ENCODE measurements around the gene SLC25A38. TPM values are rescaled to one million over a fixed set of nuclear protein-coding genes. Genes with fewer than 3 reads are reported as not detected.

SLC25A38 gene
- total and polyA plus RNA-seq, 10 of the 15 experiments (the other 5 are each of a cell fraction or from before 2014, with no cell fraction given), result 15.2 to 55.2 (median 39.2) TPM

GRCh38 chr3:39419742-39420315 lies 36.7 kb downstream of the SLC25A38 start (continued):
- TF ChIP-seq POU2F2 (IDR thresholded peaks at IDR 0.05; ENCODE audit: borderline replicate concordance, low read depth, low read length), result no peak

DNA sequence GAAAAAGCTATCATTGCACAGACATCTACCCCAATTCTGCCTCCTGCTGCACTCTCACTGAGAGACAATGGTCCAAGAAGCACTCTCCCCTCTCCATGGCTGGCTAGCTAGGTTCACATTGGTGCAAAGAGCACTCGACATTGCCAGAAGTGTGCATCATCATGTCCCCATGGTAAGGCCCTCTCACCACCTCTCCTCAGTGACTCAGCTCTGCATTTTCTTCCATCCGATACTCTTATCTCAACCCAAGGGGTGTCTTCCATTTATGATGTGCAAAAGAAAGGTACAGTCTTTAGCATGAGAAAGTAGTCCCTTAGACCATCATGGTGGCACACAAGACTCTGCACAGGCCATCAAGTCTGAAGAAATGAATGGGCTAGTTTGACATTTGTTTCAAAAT lies 37.4 kb downstream of the SLC25A38 start:
- DNase-seq (ENCODE audit: low read depth, low spot score), result no peak
- Histone ChIP-seq H3K27ac (ENCODE audit: control insufficient read depth, insufficient read depth) (no peak overlapping the region), H3K4me2 (ENCODE audit: control insufficient read depth, insufficient read depth) (no peak overlapping the region), H3K9me3 (replicated peaks; ENCODE audit: control insufficient read depth, insufficient read depth, low read length) (no peaks in the 10 kb centered on the region), H2AFZ (ENCODE audit: control insufficient read depth, low read depth, low read length) (no peak overlapping the region), H3K36me3 (ENCODE audit: control insufficient read depth in 2 of 2, insufficient read depth in 2 of 2, low read length in 1 of 2) (no peaks in the 10 kb centered on the region; a peak in 1 of 4 replicates), H3K27me3 (replicated peaks in 1 of 2; ENCODE audit: control insufficient read depth in 2 of 2, insufficient read depth in 2 of 2, low read length in 1 of 2) (no peaks in the 10 kb centered on the region), H3K4me3 (no peak overlapping the region), H3K9ac (ENCODE audit: control insufficient read depth, insufficient read depth, low read length) (no peak overlapping the region), H3K79me2 (ENCODE audit: control insufficient read depth, insufficient read depth, low read length) (no peaks in the 10 kb centered on the region), H3K4me1 (ENCODE audit: control insufficient read depth, insufficient read depth, low read length) (no peaks in the 10 kb centered on the region), H4K20me1 (ENCODE audit: control insufficient read depth, insufficient read depth) (no peaks in the 10 kb centered on the region)
- no peak for FAIRE-seq
- CTCF ChIA-PET, result interaction anchor here (2.9 kb wide), 1 partner anchor 26 kb away, joined by 12 read pairs; no protein-coding TSS in a partner anchor
- BruUV-seq (replicated peaks), result no TSS peak
- no peak for ATAC-seq
- intact Hi-C loops (cut with micrococcal nuclease; ENCODE audit: unreplicated experiment), result no loop called here
- POLR2A ChIA-PET, result no interaction called here
- SMC1A ChIA-PET (ENCODE audit: uncharacterized antibody, unreplicated experiment), result no interaction called here
- WGBS (ENCODE audit: insufficient coverage, insufficient replicate concordance, low lambda C conversion rate, missing lambda C conversion rate), result 79% methylated on average over 2 of the region's 2 CpGs
- TF ChIP-seq, protein P1, sequence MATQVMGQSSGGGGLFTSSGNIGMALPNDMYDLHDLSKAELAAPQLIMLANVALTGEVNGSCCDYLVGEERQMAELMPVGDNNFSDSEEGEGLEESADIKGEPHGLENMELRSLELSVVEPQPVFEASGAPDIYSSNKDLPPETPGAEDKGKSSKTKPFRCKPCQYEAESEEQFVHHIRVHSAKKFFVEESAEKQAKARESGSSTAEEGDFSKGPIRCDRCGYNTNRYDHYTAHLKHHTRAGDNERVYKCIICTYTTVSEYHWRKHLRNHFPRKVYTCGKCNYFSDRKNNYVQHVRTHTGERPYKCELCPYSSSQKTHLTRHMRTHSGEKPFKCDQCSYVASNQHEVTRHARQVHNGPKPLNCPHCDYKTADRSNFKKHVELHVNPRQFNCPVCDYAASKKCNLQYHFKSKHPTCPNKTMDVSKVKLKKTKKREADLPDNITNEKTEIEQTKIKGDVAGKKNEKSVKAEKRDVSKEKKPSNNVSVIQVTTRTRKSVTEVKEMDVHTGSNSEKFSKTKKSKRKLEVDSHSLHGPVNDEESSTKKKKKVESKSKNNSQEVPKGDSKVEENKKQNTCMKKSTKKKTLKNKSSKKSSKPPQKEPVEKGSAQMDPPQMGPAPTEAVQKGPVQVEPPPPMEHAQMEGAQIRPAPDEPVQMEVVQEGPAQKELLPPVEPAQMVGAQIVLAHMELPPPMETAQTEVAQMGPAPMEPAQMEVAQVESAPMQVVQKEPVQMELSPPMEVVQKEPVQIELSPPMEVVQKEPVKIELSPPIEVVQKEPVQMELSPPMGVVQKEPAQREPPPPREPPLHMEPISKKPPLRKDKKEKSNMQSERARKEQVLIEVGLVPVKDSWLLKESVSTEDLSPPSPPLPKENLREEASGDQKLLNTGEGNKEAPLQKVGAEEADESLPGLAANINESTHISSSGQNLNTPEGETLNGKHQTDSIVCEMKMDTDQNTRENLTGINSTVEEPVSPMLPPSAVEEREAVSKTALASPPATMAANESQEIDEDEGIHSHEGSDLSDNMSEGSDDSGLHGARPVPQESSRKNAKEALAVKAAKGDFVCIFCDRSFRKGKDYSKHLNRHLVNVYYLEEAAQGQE (IDR thresholded peaks at IDR 0.05; ENCODE audit: low read depth, low read length), result no peak
- no peak for TF ChIP-seq BACH1 (IDR thresholded peaks at IDR 0.05; ENCODE audit: borderline replicate concordance)
- TF ChIP-seq SP1 (IDR thresholded peaks at IDR 0.05; ENCODE audit: low read depth, low read length), result no peak
- TF ChIP-seq GATAD2B (conservative IDR thresholded peaks at IDR 0.05; ENCODE audit: low read depth), result no peak
- no peak for TF ChIP-seq ZBED1 (IDR thresholded peaks at IDR 0.05; ENCODE audit: borderline replicate concordance)
- TF ChIP-seq ZBTB33 (IDR thresholded peaks at IDR 0.05), result no peak
- TF ChIP-seq TCF7 (IDR thresholded peaks at IDR 0.05; ENCODE audit: borderline replicate concordance), result no peak
- TF ChIP-seq SREBF2 (IDR thresholded peaks at IDR 0.05; ENCODE audit: low read length), result no peak
- TF ChIP-seq ZNF24 (IDR thresholded peaks at IDR 0.05), result no peak
- TF ChIP-seq ZNF207 (IDR thresholded peaks at IDR 0.05; ENCODE audit: borderline replicate concordance), result no peak
- RAD21 ChIA-PET (ENCODE audit: unreplicated experiment), result no interaction called here
- in situ Hi-C loops (cut with MboI), result no loop called here
